ENCODE data around the gene CYB561D1. TPM values are rescaled to one million over a fixed set of nuclear protein-coding genes. Genes with fewer than 3 reads are reported as not detected.

The CYB561D1 gene
- total and polyA plus RNA-seq, 10 of the 15 experiments (the other 5 are each of a cell fraction or from before 2014, with no cell fraction given) = 0.68 to 9.0 (median 3.3) TPM

GRCh38 chr1:109539676-109540075, 45.8 kb downstream of the CYB561D1 start, which contains the start of gene GPR61:
GPR61 (plus strand) TSS chr1:109539872; CDS start chr1:109543023, 3,151 bp downstream.
- ChIA-PET SMC1A (ENCODE audit: uncharacterized antibody, unreplicated experiment) (interaction anchor here (0.7 to 2.5 kb wide), 2 partner anchors 10 to 116 kb away, joined by 4 to 10 read pairs; partner anchors contain the start of gene GSTM4), RAD21 (ENCODE audit: unreplicated experiment) (interaction anchor here (1.7 kb wide), 1 partner anchor 235 kb away, joined by 5 read pairs; no protein-coding TSS in a partner anchor), POLR2A (interaction anchor here (0.9 kb wide), 1 partner anchor 467 kb away, joined by 3 read pairs; no protein-coding TSS in a partner anchor), CTCF (interaction anchor here (0.9 to 21.3 kb wide), 3 partner anchors 39 to 444 kb away, joined by 3 to 1280 read pairs (median 11); partner anchors contain the start of genes AHCYL1, AMIGO1 and CYB561D1)
- H3K4me1 ChIP-seq (ENCODE audit: control insufficient read depth, insufficient read depth, low read length) = no peaks in the 10 kb centered on the region
- no peak for ATAC-seq
- 77% methylated on average over 5 of the region's 7 CpGs for WGBS (ENCODE audit: insufficient coverage, insufficient replicate concordance, low lambda C conversion rate, missing lambda C conversion rate)
- BruUV-seq (replicated peaks) = no TSS peak
- H3K4me2 ChIP-seq (ENCODE audit: control insufficient read depth, insufficient read depth) = no peak within 1 kb of the TSS
- H3K9me3 ChIP-seq (replicated peaks; ENCODE audit: control insufficient read depth, insufficient read depth, low read length) = no peaks in the 10 kb centered on the region
- H3K79me2 ChIP-seq (ENCODE audit: control insufficient read depth, insufficient read depth, low read length) = no peaks in the 10 kb centered on the region
- no peaks in the 10 kb centered on the region for H3K27me3 ChIP-seq (replicated peaks in 1 of 2; ENCODE audit: control insufficient read depth in 2 of 2, insufficient read depth in 2 of 2, low read length in 1 of 2)
- no peaks in the 10 kb centered on the region for H4K20me1 ChIP-seq (ENCODE audit: control insufficient read depth, insufficient read depth)
- no peaks in the 10 kb centered on the region for H3K36me3 ChIP-seq (ENCODE audit: control insufficient read depth in 2 of 2, insufficient read depth in 2 of 2, low read length in 1 of 2)
- no peak within 1 kb of the TSS for H2AFZ ChIP-seq (ENCODE audit: control insufficient read depth, low read depth, low read length)
- no peak within 1 kb of the TSS for H3K27ac ChIP-seq (ENCODE audit: control insufficient read depth, insufficient read depth)
- H3K9ac ChIP-seq (ENCODE audit: control insufficient read depth, insufficient read depth, low read length) = no peak within 1 kb of the TSS
- no peak for FAIRE-seq
- DNase-seq (ENCODE audit: low read depth, low spot score) = no peak
- intact Hi-C loops (cut with micrococcal nuclease; ENCODE audit: unreplicated experiment) (no loop called here), in situ Hi-C loops (cut with MboI) (no loop called here)
- H3K4me3 ChIP-seq = no peak within 1 kb of the TSS
- TF ChIP-seq CREM (IDR thresholded peaks at IDR 0.05; ENCODE audit: low read depth) = no peak
- TF ChIP-seq KLF5 (IDR thresholded peaks at IDR 0.05; ENCODE audit: partially characterized antibody) = no peak
- no peak for TF ChIP-seq ATF7 (IDR thresholded peaks at IDR 0.05; ENCODE audit: low read depth)
- TF ChIP-seq STAT3 (IDR thresholded peaks at IDR 0.05; ENCODE audit: low read depth, low read length) = no peak
- TF ChIP-seq MYC (IDR thresholded peaks at IDR 0.05; ENCODE audit: insufficient read depth, insufficient read length, insufficient replicate concordance, low read length, severe bottlenecking) = no peak
- TF ChIP-seq IKZF2 (IDR thresholded peaks at IDR 0.05) = no peak
- TF ChIP-seq, protein P1, sequence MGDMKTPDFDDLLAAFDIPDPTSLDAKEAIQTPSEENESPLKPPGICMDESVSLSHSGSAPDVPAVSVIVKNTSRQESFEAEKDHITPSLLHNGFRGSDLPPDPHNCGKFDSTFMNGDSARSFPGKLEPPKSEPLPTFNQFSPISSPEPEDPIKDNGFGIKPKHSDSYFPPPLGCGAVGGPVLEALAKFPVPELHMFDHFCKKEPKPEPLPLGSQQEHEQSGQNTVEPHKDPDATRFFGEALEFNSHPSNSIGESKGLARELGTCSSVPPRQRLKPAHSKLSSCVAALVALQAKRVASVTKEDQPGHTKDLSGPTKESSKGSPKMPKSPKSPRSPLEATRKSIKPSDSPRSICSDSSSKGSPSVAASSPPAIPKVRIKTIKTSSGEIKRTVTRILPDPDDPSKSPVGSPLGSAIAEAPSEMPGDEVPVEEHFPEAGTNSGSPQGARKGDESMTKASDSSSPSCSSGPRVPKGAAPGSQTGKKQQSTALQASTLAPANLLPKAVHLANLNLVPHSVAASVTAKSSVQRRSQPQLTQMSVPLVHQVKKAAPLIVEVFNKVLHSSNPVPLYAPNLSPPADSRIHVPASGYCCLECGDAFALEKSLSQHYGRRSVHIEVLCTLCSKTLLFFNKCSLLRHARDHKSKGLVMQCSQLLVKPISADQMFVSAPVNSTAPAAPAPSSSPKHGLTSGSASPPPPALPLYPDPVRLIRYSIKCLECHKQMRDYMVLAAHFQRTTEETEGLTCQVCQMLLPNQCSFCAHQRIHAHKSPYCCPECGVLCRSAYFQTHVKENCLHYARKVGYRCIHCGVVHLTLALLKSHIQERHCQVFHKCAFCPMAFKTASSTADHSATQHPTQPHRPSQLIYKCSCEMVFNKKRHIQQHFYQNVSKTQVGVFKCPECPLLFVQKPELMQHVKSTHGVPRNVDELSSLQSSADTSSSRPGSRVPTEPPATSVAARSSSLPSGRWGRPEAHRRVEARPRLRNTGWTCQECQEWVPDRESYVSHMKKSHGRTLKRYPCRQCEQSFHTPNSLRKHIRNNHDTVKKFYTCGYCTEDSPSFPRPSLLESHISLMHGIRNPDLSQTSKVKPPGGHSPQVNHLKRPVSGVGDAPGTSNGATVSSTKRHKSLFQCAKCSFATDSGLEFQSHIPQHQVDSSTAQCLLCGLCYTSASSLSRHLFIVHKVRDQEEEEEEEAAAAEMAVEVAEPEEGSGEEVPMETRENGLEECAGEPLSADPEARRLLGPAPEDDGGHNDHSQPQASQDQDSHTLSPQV (IDR thresholded peaks at IDR 0.05) = no peak
- no peak for TF ChIP-seq YBX1 (IDR thresholded peaks at IDR 0.05)
- TF ChIP-seq LARP7 (IDR thresholded peaks at IDR 0.05) = no peak
- TF ChIP-seq HDGF (IDR thresholded peaks at IDR 0.05) = no peak
- no peak for TF ChIP-seq MTA2 (IDR thresholded peaks at IDR 0.05; ENCODE audit: low read depth)
- TF ChIP-seq TARDBP (IDR thresholded peaks at IDR 0.05; ENCODE audit: borderline replicate concordance) = no peak
- no peak for TF ChIP-seq ZNF24 (IDR thresholded peaks at IDR 0.05)
- TF ChIP-seq, protein P2, sequence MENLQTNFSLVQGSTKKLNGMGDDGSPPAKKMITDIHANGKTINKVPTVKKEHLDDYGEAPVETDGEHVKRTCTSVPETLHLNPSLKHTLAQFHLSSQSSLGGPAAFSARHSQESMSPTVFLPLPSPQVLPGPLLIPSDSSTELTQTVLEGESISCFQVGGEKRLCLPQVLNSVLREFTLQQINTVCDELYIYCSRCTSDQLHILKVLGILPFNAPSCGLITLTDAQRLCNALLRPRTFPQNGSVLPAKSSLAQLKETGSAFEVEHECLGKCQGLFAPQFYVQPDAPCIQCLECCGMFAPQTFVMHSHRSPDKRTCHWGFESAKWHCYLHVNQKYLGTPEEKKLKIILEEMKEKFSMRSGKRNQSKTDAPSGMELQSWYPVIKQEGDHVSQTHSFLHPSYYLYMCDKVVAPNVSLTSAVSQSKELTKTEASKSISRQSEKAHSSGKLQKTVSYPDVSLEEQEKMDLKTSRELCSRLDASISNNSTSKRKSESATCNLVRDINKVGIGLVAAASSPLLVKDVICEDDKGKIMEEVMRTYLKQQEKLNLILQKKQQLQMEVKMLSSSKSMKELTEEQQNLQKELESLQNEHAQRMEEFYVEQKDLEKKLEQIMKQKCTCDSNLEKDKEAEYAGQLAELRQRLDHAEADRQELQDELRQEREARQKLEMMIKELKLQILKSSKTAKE (IDR thresholded peaks at IDR 0.05; ENCODE audit: low read depth, poor library complexity, severe bottlenecking) = no peak
- TF ChIP-seq, protein P3, sequence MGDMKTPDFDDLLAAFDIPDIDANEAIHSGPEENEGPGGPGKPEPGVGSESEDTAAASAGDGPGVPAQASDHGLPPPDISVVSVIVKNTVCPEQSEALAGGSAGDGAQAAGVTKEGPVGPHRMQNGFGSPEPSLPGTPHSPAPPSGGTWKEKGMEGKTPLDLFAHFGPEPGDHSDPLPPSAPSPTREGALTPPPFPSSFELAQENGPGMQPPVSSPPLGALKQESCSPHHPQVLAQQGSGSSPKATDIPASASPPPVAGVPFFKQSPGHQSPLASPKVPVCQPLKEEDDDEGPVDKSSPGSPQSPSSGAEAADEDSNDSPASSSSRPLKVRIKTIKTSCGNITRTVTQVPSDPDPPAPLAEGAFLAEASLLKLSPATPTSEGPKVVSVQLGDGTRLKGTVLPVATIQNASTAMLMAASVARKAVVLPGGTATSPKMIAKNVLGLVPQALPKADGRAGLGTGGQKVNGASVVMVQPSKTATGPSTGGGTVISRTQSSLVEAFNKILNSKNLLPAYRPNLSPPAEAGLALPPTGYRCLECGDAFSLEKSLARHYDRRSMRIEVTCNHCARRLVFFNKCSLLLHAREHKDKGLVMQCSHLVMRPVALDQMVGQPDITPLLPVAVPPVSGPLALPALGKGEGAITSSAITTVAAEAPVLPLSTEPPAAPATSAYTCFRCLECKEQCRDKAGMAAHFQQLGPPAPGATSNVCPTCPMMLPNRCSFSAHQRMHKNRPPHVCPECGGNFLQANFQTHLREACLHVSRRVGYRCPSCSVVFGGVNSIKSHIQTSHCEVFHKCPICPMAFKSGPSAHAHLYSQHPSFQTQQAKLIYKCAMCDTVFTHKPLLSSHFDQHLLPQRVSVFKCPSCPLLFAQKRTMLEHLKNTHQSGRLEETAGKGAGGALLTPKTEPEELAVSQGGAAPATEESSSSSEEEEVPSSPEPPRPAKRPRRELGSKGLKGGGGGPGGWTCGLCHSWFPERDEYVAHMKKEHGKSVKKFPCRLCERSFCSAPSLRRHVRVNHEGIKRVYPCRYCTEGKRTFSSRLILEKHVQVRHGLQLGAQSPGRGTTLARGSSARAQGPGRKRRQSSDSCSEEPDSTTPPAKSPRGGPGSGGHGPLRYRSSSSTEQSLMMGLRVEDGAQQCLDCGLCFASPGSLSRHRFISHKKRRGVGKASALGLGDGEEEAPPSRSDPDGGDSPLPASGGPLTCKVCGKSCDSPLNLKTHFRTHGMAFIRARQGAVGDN (IDR thresholded peaks at IDR 0.05) = no peak
- TF ChIP-seq RUNX3 (IDR thresholded peaks at IDR 0.05; ENCODE audit: low read length) = no peak
